Activated T-cell treated with anti-CD3 and anti-CD28 coated beads, Interleukin-2, amount 50 U/mL, for 4 hours (primary cell): ENCODE measurements around the gene KCTD8. TPM values are rescaled to one million over a fixed set of nuclear protein-coding genes. Genes with fewer than 3 reads are reported as not detected.

Experiments used
- ATAC-seq, 2 donors: fragments of 200-7000 bp; cut with Tn5 transposase; one replicate each; pipeline ENCODE4 v1.10.0; 2021
- DNase-seq: peaks from one replicate; pipeline ENCODE4 v3.0.0-alpha.2; 2020
- H3K27me3 Mint-ChIP-seq: one replicate; pipeline ENCODE4 v1.8.0; 2021; ENCODE audit warnings: low read depth, mixed read lengths
- H3K36me3 Mint-ChIP-seq: one replicate; pipeline ENCODE4 v1.8.0; 2022; ENCODE audit warnings: mixed read lengths; ENCODE audit not compliant: insufficient read depth
- H3K4me1 Mint-ChIP-seq: one replicate; pipeline ENCODE4 v1.8.0; 2021; ENCODE audit warnings: low read depth, mixed read lengths
- H3K4me3 Mint-ChIP-seq: one replicate; pipeline ENCODE4 v1.8.0; 2021; ENCODE audit warnings: mild to moderate bottlenecking, moderate library complexity, mixed read lengths
- H3K9me3 Mint-ChIP-seq: one replicate; pipeline ENCODE4 v1.8.0; 2021; ENCODE audit warnings: mixed read lengths
- total RNA-seq, 3 donors: library from RNA; stranded (reverse); gene quantifications; one replicate each; pipeline ENCODE4 v1.2.1, GENCODE V29; 2021

KCTD8 gene
- total RNA-seq, 3 donors from 2014 or later = not detected

GRCh38 chr4:44421330-44422065 lies 27.1 kb downstream of the KCTD8 start:
- Mint-ChIP-seq H3K36me3 (no peaks in the 10 kb centered on the region), H3K9me3 (peaks cover 5% of the 10 kb centered on the region), H3K4me3 (no peak overlapping the region), H3K4me1 (no peaks in the 10 kb centered on the region), H3K27me3 (no peaks in the 10 kb centered on the region)
- no peak for ATAC-seq
- DNase-seq = no peak

DNA sequence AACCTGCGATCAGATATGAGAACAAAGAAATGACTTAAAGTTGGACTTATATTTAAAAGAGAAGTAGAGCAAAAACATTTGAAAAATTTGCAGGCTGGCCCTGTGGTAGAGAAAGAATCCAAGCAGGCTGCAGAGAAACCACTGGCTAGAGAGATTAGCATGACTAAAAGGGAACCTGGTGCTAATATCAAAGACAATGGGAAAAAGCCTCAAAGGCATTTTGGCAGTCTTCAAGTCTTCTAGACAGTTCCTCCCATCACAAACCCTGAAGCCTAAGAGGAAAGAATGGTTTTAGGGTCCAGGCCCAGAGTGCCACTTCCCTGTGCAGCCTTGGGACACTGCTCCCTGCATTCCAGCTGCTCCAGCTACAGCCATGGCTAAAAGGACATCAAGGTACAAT lies 33.4 kb downstream of the KCTD8 start:
- H3K4me3 Mint-ChIP-seq = no peak overlapping the region
- DNase-seq (no peak), ATAC-seq (no peak)
- H3K9me3 Mint-ChIP-seq = peaks cover 9% of the 10 kb centered on the region
- H3K36me3 Mint-ChIP-seq = no peaks in the 10 kb centered on the region
- H3K27me3 Mint-ChIP-seq = no peaks in the 10 kb centered on the region
- H3K4me1 Mint-ChIP-seq = no peaks in the 10 kb centered on the region

DNA sequence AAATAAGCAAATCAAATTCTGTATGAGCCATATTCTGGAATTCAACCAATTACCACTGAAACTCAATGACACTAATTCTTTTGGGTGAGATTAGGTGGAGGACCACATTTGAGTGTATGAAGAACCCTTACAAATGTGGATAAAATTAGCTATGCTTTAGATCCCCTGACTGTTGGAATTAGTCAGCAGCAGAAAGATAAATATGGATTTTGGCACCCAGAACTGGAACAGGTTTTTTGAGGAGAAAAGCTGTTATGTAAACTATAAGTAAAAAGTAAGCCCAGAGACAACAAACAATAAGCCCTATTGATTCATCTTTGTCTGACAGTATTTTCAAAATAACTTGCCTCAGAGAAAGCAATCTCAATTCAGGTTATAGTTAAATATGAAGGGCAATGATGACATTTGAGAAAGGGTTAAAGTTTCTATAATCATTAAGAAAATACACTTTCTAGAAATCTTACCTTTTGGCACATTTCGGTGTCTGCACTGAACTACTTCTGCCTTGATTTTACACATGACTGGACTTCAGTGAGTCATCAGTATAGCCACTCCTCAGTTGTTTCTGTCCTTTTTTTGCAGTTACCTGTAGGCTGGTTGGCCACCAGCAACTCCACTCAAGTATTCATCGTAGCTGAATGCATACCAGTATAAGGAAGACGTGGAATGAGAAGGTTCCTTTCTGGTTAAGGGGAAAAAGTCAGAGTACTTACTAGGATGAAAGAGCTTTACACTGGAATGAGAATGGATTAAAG lies 80.0 kb downstream of the KCTD8 start:
- Mint-ChIP-seq H3K4me1 (no peaks in the 10 kb centered on the region), H3K27me3 (no peaks in the 10 kb centered on the region), H3K4me3 (no peak overlapping the region), H3K36me3 (no peaks in the 10 kb centered on the region), H3K9me3 (peaks cover 4% of the 10 kb centered on the region)
- DNase-seq (no peak), ATAC-seq (no peak)

DNA sequence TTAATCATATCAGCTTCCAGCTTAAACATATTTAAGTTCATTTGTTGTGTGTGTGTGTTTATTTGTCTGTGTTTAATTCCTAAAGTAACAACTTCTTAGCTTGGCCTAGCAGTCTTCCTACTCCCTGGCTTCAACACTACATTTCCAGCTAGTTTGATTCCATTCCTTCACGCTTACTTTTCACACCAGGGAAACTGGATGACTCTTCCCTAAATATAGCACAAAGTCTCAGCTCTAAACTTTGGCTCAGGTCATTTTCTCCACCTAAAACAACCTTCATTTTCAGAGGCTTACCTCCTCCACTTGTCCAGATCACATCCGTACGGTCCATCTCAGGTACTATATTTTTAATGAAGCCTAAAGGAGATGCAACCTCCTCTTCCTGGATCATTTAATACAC lies 94.4 kb downstream of the KCTD8 start:
- no peaks in the 10 kb centered on the region for H3K36me3 Mint-ChIP-seq
- no peaks in the 10 kb centered on the region for H3K27me3 Mint-ChIP-seq
- H3K4me3 Mint-ChIP-seq = no peak overlapping the region
- peaks cover 12% of the 10 kb centered on the region for H3K9me3 Mint-ChIP-seq
- no peak for DNase-seq
- no peaks in the 10 kb centered on the region for H3K4me1 Mint-ChIP-seq
- ATAC-seq = no peak

DNA sequence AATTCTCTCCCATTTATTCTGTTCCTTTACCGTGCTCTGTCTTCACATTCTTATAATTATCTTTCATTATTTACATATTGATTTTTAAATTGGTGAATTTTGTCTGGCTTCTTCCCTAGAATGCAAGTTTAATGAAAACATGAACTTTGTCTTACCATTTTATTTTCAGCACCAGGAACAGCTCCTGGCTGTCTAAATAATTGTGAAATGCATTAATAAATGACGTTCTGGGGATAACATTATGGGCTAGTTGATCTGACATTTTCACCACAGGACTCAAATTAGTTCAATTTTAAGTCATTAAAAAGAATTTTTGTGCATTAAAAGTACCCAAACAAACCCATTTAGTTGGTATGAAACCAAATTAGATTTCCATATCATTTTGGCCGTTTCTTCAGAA lies 97.5 kb downstream of the KCTD8 start:
- no peaks in the 10 kb centered on the region for H3K36me3 Mint-ChIP-seq
- H3K4me3 Mint-ChIP-seq = no peak overlapping the region
- no peaks in the 10 kb centered on the region for H3K4me1 Mint-ChIP-seq
- H3K27me3 Mint-ChIP-seq = no peaks in the 10 kb centered on the region
- no peak for ATAC-seq
- no peak for DNase-seq
- peaks cover 12% of the 10 kb centered on the region for H3K9me3 Mint-ChIP-seq

GRCh38 chr4:44342800-44343199 lies 105.8 kb downstream of the KCTD8 start:
- Mint-ChIP-seq H3K9me3 (no peaks in the 10 kb centered on the region), H3K27me3 (no peaks in the 10 kb centered on the region), H3K4me3 (no peak overlapping the region), H3K4me1 (no peaks in the 10 kb centered on the region), H3K36me3 (no peaks in the 10 kb centered on the region)
- no peak for ATAC-seq
- DNase-seq = no peak

- H3K4me3 Mint-ChIP-seq = no peak overlapping the region
- peaks cover 5% of the 10 kb centered on the region for H3K9me3 Mint-ChIP-seq
- no peaks in the 10 kb centered on the region for H3K4me1 Mint-ChIP-seq
- no peak for DNase-seq
- ATAC-seq = no peak
- H3K36me3 Mint-ChIP-seq = no peaks in the 10 kb centered on the region
- H3K27me3 Mint-ChIP-seq = no peaks in the 10 kb centered on the region
These were observed 121.9 kb downstream of the KCTD8 start for GRCh38 chr4:44326741-44327140.

DNA sequence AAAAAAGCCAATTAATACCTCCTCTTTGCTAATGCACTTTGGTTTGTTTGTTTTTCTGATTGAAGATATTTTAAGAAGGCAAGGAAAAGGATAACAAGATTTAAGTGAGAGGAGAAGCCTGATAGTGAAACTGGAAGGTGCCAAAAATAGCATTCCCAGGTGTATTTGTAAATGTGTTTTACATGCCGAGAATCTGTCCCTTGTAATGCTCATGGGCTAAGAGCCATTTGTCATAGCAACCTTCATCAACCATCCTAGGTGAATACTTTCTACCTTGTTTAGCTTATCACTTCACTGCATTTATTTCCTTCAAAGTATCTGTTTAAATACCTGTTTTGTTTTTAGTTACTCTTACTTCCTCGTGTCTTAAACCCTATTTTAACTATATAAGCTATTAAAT lies 127.8 kb downstream of the KCTD8 start:
- H3K27me3 Mint-ChIP-seq = no peaks in the 10 kb centered on the region
- H3K36me3 Mint-ChIP-seq = no peaks in the 10 kb centered on the region
- no peak overlapping the region for H3K4me3 Mint-ChIP-seq
- DNase-seq = no peak
- H3K9me3 Mint-ChIP-seq = peaks cover 21% of the 10 kb centered on the region
- no peak for ATAC-seq
- H3K4me1 Mint-ChIP-seq = no peaks in the 10 kb centered on the region

DNA sequence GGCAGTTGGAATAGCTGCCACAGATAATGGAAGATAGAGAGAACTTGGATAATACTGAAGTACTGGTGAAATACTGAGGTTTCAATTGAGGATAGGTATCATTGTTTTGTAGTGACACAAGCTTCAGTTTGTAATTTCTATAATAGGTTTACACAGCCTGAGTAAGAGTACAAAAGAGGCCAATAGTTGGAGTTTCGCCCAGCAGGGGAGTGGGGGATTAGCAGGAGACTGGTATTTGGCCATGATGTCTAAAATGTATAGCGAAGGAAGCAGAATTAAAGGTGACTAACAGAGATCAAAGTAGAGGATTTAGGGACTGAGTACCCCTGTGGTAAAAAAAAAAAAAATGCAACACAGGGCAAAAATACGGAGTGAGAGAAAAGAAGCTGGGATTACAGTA lies 129.5 kb downstream of the KCTD8 start:
- no peaks in the 10 kb centered on the region for H3K27me3 Mint-ChIP-seq
- no peaks in the 10 kb centered on the region for H3K4me1 Mint-ChIP-seq
- H3K4me3 Mint-ChIP-seq = no peak overlapping the region
- peaks cover 19% of the 10 kb centered on the region for H3K9me3 Mint-ChIP-seq
- no peak for DNase-seq
- no peaks in the 10 kb centered on the region for H3K36me3 Mint-ChIP-seq
- no peak for ATAC-seq

GRCh38 chr4:44313702-44314101 lies 134.9 kb downstream of the KCTD8 start:
- Mint-ChIP-seq H3K4me3 (no peak overlapping the region), H3K9me3 (peaks cover 11% of the 10 kb centered on the region), H3K27me3 (no peaks in the 10 kb centered on the region), H3K36me3 (no peaks in the 10 kb centered on the region), H3K4me1 (no peaks in the 10 kb centered on the region)
- no peak for DNase-seq
- ATAC-seq = no peak

GRCh38 chr4:44287505-44287904 lies 161.1 kb downstream of the KCTD8 start:
- H3K27me3 Mint-ChIP-seq = no peaks in the 10 kb centered on the region
- no peaks in the 10 kb centered on the region for H3K4me1 Mint-ChIP-seq
- no peak overlapping the region for H3K4me3 Mint-ChIP-seq
- ATAC-seq (no peak), DNase-seq (no peak)
- no peaks in the 10 kb centered on the region for H3K36me3 Mint-ChIP-seq
- peaks cover 5% of the 10 kb centered on the region for H3K9me3 Mint-ChIP-seq

GRCh38 chr4:44279469-44279868 lies 169.1 kb downstream of the KCTD8 start:
- Mint-ChIP-seq H3K36me3 (no peaks in the 10 kb centered on the region), H3K27me3 (no peaks in the 10 kb centered on the region)

DNA sequence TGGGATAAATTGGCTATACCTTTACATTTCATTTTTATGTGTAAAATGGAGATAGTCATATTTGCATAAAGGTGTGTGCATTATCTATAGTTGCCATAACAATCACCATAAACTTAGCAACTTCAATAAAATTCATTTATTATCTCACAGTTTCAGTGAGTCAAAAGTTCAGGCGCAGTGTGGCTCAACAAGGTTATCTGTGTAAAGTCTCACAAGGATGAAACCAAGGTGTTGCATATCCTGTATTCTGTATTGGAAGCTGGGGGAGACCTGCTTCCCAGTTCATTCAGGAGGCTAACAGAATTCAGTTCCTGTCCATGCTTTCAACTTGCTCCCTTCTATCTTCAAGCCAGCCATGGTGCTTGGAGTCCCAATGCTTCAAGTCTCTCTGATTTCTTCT lies 169.5 kb downstream of the KCTD8 start:
- Mint-ChIP-seq H3K27me3 (no peaks in the 10 kb centered on the region), H3K36me3 (no peaks in the 10 kb centered on the region), H3K4me3 (no peak overlapping the region), H3K4me1 (no peaks in the 10 kb centered on the region), H3K9me3 (no peaks in the 10 kb centered on the region)
- DNase-seq = no peak
- no peak for ATAC-seq

More at GRCh38 chr4:44279469-44279868, 169.1 kb downstream of the KCTD8 start:
- DNase-seq (no peak), ATAC-seq (no peak)
- H3K9me3 Mint-ChIP-seq = no peaks in the 10 kb centered on the region
- no peaks in the 10 kb centered on the region for H3K4me1 Mint-ChIP-seq
- no peak overlapping the region for H3K4me3 Mint-ChIP-seq

- peaks cover 12% of the 10 kb centered on the region for H3K9me3 Mint-ChIP-seq
These were observed 191.1 kb downstream of the KCTD8 start for GRCh38 chr4:44257461-44257860.

GRCh38 chr4:44256414-44256813 lies 192.2 kb downstream of the KCTD8 start:
- DNase-seq (no peak), ATAC-seq (no peak)
- no peak overlapping the region for H3K4me3 Mint-ChIP-seq
- peaks cover 12% of the 10 kb centered on the region for H3K9me3 Mint-ChIP-seq
- H3K36me3 Mint-ChIP-seq = no peaks in the 10 kb centered on the region
- H3K4me1 Mint-ChIP-seq = no peaks in the 10 kb centered on the region
- no peaks in the 10 kb centered on the region for H3K27me3 Mint-ChIP-seq

More at GRCh38 chr4:44257461-44257860, 191.1 kb downstream of the KCTD8 start:
- no peaks in the 10 kb centered on the region for H3K4me1 Mint-ChIP-seq
- DNase-seq (no peak), ATAC-seq (no peak)
- no peak overlapping the region for H3K4me3 Mint-ChIP-seq
- no peaks in the 10 kb centered on the region for H3K27me3 Mint-ChIP-seq
- no peaks in the 10 kb centered on the region for H3K36me3 Mint-ChIP-seq
